GM23248 (cell line): ENCODE data around the gene PRRT3. TPM values are rescaled to one million over a fixed set of nuclear protein-coding genes. Genes with fewer than 3 reads are reported as not detected.

Experiments used
- DNase-seq: peaks from one replicate; pipeline ENCODE4 v3.0.0-alpha.2; 2015
- H2AFZ ChIP-seq: fragments of 200-600 bp; sonication (generic); 2 replicates; pipeline ENCODE4 v1.6.1; 2016; ENCODE audit warnings: antibody characterized with exemption
- H3F3A ChIP-seq: fragments of 200-600 bp; sonication (generic); 2 replicates; pipeline ENCODE4 v1.6.1; 2016; ENCODE audit warnings: mild to moderate bottlenecking, antibody characterized with exemption, mixed run types; ENCODE audit not compliant: insufficient read depth
- H3K27ac ChIP-seq: fragments of 200-600 bp; sonication (generic); 2 replicates; pipeline ENCODE4 v1.5.1; 2016; ENCODE audit warnings: mild to moderate bottlenecking
- H3K27me3 ChIP-seq: fragments of 200-600 bp; sonication (generic); replicated peaks from 2 replicates; pipeline ENCODE4 v1.6.1; 2016; ENCODE audit warnings: mild to moderate bottlenecking; ENCODE audit not compliant: insufficient read depth
- H3K36me3 ChIP-seq: fragments of 200-600 bp; sonication (generic); 2 replicates; pipeline ENCODE4 v1.6.1; 2016; ENCODE audit warnings: low read depth, mild to moderate bottlenecking
- H3K4me1 ChIP-seq: fragments of 200-600 bp; sonication (generic); 2 replicates; pipeline ENCODE4 v1.6.1; 2016; ENCODE audit warnings: mild to moderate bottlenecking; ENCODE audit not compliant: insufficient read depth
- H3K4me2 ChIP-seq: fragments of 200-600 bp; sonication (generic); one replicate; pipeline ENCODE4 v1.6.1; 2016; ENCODE audit warnings: mild to moderate bottlenecking; ENCODE audit not compliant: unreplicated experiment
- H3K4me3 ChIP-seq: fragments of 200-600 bp; sonication (generic); 2 replicates; pipeline ENCODE4 v1.5.1; 2016; ENCODE audit warnings: mild to moderate bottlenecking
- H3K79me2 ChIP-seq: fragments of 200-600 bp; sonication (generic); 2 replicates; pipeline ENCODE4 v1.6.1; 2016; ENCODE audit warnings: mild to moderate bottlenecking; ENCODE audit not compliant: insufficient read depth
- H3K9ac ChIP-seq: fragments of 200-600 bp; sonication (generic); 2 replicates; pipeline ENCODE4 v1.6.1; 2016; ENCODE audit warnings: mild to moderate bottlenecking
- H3K9me2 ChIP-seq: fragments of 200-600 bp; sonication (generic); 2 replicates; pipeline ENCODE4 v1.6.1; 2016; ENCODE audit warnings: mixed run types, mild to moderate bottlenecking, moderate library complexity; ENCODE audit not compliant: insufficient read depth
- H3K9me3 ChIP-seq: fragments of 200-600 bp; sonication (generic); one replicate; pipeline ENCODE4 v1.6.1; 2017; ENCODE audit warnings: low read depth
- H4K20me1 ChIP-seq: fragments of 200-600 bp; sonication (generic); 2 replicates; pipeline ENCODE4 v1.6.0; 2016; ENCODE audit not compliant: insufficient read depth
- EZH2 ChIP-seq: fragments of 200-600 bp; sonication (generic); IDR thresholded peaks from 2 replicates; pipeline ENCODE4 v1.6.1; 2018; ENCODE audit warnings: antibody characterized with exemption, mild to moderate bottlenecking; ENCODE audit not compliant: insufficient read depth, poor library complexity, severe bottlenecking
- EZH2phosphoT487 ChIP-seq: fragments of 200-600 bp; sonication (generic); IDR thresholded peaks from 2 replicates; pipeline ENCODE4 v1.6.1; 2018; ENCODE audit warnings: antibody characterized with exemption, moderate library complexity, mild to moderate bottlenecking, low read depth; ENCODE audit not compliant: insufficient read depth
- WGBS, 2 experiments: methylation state at CpG; one replicate each; pipeline ENCODE4 v1.1.6; 2015 to 2017; ENCODE audit warnings: low lambda C conversion rate in 2 of 2, low coverage in 1 of 2; ENCODE audit errors: missing lambda C conversion rate in 2 of 2; 5-methylcytosine and 5-hydroxymethylcytosine counted together
- in situ Hi-C: fragments of 300-500 bp; cut with MboI; formaldehyde crosslinking; loops from 2 replicates; pipeline ENCODE4 v1.15.0; 2020
- polyA plus RNA-seq: library from polyadenylated mRNA; unstranded; fragments of >200 nt; fragmentation: Nextera tagmentation; extraction: Ambion mirVana; gene quantifications from 2 replicates; pipeline ENCODE4 v1.2.1, GENCODE V29; 2016
- total RNA-seq: library from RNA; depleted of rRNA; stranded (reverse); fragments of >200 nt; shearing (Covaris generic); gene quantifications from 2 replicates; pipeline ENCODE4 v1.2.3, GENCODE V29; 2014

PRRT3 gene
- total and polyA plus RNA-seq, 2 experiments from 2014 or later, result 4.3 to 7.5 TPM

DNA sequence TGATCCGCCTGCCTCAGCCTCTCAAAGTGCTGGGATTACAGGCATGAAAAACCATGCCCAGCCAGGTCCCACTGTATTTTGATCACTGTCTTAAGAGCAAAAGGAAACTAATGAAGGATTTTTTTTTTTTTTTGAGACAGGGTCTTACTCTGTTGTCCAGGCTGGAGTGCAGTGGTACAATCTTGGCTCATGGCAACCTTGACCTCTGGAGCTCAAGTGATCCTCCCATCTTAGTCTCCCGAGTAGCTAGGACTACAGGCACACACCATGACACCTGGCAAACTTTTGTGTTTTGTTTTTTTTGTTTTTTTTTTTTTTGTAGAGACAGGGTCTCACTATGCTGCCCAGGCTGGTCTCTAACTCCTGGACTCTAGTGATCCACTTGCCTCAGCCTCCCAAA is 28.0 kb upstream of the PRRT3 start:
- 100% methylated on average over 2 of the region's 2 CpGs for WGBS, 2 experiments
- Histone ChIP-seq H3K9me3 (no peaks in the 10 kb centered on the region), H2AFZ (no peak overlapping the region), H3K4me2 (no peak overlapping the region), H3K79me2 (peaks cover 72% of the 10 kb centered on the region), H4K20me1 (no peaks in the 10 kb centered on the region), H3F3A (peaks cover 15% of the 10 kb centered on the region), H3K27ac (no peak overlapping the region), H3K4me1 (peaks cover 23% of the 10 kb centered on the region), H3K36me3 (peaks cover 4% of the 10 kb centered on the region; the same call in 1 of the 2 replicates), H3K4me3 (no peak overlapping the region), H3K27me3 (no peaks in the 10 kb centered on the region), H3K9me2 (no peaks in the 10 kb centered on the region), H3K9ac (no peak overlapping the region)
- in situ Hi-C loops, result no loop called here
- TF ChIP-seq EZH2phosphoT487 (no peak), EZH2 (no peak)
- no peak for DNase-seq

DNA sequence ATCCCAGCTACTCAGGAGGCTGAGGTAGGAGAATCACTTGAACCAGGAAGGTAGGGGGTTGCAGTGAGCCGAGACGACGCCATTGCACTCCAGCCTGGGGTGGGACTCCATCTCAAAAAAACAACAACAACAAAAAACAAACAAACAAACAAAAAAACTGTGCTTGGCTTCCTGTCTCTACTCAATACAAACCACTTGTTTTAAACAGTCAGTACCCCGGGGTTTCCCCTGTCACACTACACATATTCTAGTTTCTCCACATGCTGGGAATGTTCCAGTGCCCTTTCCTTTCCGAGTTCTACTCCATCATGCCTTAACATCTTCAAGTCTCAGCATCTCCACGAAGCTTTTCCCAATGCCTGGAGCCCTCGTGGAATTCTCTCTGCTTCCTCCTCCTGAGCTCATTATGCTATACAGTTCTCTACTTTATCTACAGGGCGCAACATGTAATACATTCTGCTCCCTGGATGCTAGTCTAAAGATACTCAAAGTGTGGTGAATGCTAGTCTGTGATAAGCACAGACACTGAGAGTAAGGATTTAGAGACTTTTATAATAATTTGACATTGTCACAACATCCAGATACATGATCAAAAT is 26.6 kb upstream of the PRRT3 start:
- H3K27ac ChIP-seq, result no peak overlapping the region
- no peak overlapping the region for H3K4me3 ChIP-seq
- H3K4me2 ChIP-seq, result no peak overlapping the region
- H3K9me3 ChIP-seq, result no peaks in the 10 kb centered on the region
- peaks cover 20% of the 10 kb centered on the region for H3K4me1 ChIP-seq
- no peaks in the 10 kb centered on the region for H4K20me1 ChIP-seq
- no peaks in the 10 kb centered on the region for H3K9me2 ChIP-seq
- peaks cover 11% of the 10 kb centered on the region; the same call in 1 of the 2 replicates for H3K36me3 ChIP-seq
- H2AFZ ChIP-seq, result no peak overlapping the region
- TF ChIP-seq EZH2phosphoT487 (no peak), EZH2 (no peak)
- H3K79me2 ChIP-seq, result peaks cover 62% of the 10 kb centered on the region
- no peak for DNase-seq
- in situ Hi-C loops, result no loop called here
- WGBS, 2 experiments, result 73 to 75% methylated on average over 8 of the region's 8 CpGs
- H3K27me3 ChIP-seq, result no peaks in the 10 kb centered on the region
- no peak overlapping the region for H3K9ac ChIP-seq
- peaks cover 15% of the 10 kb centered on the region for H3F3A ChIP-seq

DNA sequence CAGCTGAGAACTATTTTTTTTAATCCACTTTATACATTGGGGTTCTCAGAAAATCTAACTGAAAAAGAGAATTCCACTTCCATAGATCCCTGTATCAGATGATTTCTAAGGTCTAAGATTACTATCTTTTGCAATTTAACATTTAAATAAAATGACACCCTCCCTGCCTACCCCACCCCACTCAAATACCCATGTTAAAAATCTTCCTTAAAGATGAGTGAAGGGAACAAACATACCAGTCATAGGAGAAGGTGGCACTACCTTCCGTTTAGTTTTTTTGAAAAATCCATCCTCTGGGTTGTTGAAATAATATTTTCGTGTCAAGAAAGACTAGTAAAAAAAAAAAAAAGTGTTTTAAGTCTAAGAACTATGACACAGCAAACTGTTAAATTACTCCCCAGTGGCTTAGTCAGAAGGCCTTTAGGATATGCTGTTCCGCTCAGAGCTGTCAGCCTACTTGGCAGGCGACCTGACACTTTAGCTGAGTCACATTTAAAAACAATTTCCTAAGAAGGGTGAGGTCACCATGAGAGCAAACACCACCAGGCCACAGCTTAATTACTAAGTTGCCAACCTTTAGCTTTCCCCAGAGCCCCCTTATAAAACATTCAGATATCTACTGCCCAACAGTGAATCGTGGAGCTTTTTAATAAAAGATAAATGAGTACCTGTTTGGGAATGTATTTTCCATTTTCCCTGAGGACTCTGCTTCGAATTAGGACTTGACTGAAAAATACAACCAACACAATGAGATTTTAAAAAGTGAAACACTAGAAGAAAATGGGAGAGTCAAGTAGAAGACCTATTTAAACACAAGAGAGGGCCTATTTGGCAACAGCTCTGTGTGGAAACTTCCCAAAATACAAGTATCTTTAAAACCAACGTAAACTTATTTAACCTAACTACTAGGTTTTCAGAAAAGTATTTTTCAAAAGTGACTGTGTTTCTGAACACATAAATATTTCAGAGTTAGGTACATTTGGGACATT is 24.8 kb upstream of the PRRT3 start:
- Histone ChIP-seq H3K4me2 (peak overlapping the region; percentile 78), H3K27ac (peak overlapping the region; percentile 84), H3K27me3 (no peaks in the 10 kb centered on the region), H3K9me3 (no peaks in the 10 kb centered on the region), H3K4me3 (peak overlapping the region; percentile 22; the same call in 1 of the 2 replicates), H2AFZ (no peak overlapping the region), H3K36me3 (peaks cover 19% of the 10 kb centered on the region; the same call in 1 of the 2 replicates), H4K20me1 (no peaks in the 10 kb centered on the region), H3F3A (peaks cover 16% of the 10 kb centered on the region), H3K9me2 (no peaks in the 10 kb centered on the region), H3K79me2 (peaks cover 44% of the 10 kb centered on the region), H3K9ac (peak overlapping the region; percentile 67), H3K4me1 (peaks cover 20% of the 10 kb centered on the region)
- TF ChIP-seq EZH2 (no peak), EZH2phosphoT487 (no peak)
- DNase-seq, result peak; percentile 99
- in situ Hi-C loops, result no loop called here
- 6 to 8% methylated on average over 7 of the region's 7 CpGs for WGBS, 2 experiments

DNA sequence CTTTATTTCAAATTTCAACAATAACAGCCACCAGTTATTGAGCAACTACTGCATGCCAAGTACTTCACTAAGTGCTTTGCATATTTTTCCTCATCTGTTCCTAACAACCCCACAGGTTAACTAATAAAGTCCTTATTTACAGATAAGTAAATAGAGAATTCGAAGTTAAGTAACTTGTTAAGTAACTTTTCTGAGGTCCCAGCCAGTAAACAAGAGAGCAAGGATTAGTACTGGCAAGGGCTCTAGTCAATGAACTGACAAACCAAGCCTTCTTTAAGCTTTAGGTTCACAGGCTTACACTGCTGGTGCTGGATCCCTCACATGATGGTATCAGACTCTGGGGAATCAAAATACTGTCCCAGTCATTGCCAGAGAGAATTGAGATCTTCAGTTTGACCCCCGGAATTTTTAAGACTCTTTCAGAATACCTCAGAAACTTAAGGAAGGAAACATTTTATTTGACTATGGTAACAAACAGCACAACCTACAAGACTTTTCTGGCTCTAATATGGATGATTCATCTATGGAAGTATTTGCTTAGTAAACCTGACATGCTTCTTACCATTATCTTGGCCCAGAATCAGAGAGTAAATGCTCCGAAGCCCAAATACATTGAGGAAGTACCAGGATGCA is 17.9 kb upstream of the PRRT3 start:
- Histone ChIP-seq H2AFZ (no peak overlapping the region), H3K79me2 (0 out of 2 replicates have a peak, but pooled peaks cover 3% of the 10 kb centered on the region), H3K36me3 (peaks cover 53% of the 10 kb centered on the region), H3F3A (peaks cover 32% of the 10 kb centered on the region), H3K27me3 (no peaks in the 10 kb centered on the region), H3K4me2 (peak overlapping the region; percentile 64), H3K4me3 (peak overlapping the region; percentile 25; the same call in 1 of the 2 replicates), H3K9me2 (no peaks in the 10 kb centered on the region), H3K9me3 (no peaks in the 10 kb centered on the region), H3K9ac (peak overlapping the region; percentile 47), H4K20me1 (no peaks in the 10 kb centered on the region), H3K27ac (peak overlapping the region; percentile 83), H3K4me1 (peaks cover 27% of the 10 kb centered on the region)
- WGBS, 2 experiments, result 31 to 42% methylated on average over 3 of the region's 3 CpGs
- DNase-seq, result peak; percentile 87
- no peak for TF ChIP-seq EZH2
- TF ChIP-seq EZH2phosphoT487, result no peak
- in situ Hi-C loops, result no loop called here
